Activated CD8-positive, alpha-beta memory T cell treated with anti-CD3 and anti-CD28 coated beads for 4 hours (primary cell): ENCODE results near the gene RSF1.

Experiments
- DNase-seq, 2 donors: peaks; one replicate each; pipeline ENCODE4 v3.0.0-alpha.2; 2020; ENCODE audit warnings: low read depth in 2 of 2

Gene RSF1

DNA sequence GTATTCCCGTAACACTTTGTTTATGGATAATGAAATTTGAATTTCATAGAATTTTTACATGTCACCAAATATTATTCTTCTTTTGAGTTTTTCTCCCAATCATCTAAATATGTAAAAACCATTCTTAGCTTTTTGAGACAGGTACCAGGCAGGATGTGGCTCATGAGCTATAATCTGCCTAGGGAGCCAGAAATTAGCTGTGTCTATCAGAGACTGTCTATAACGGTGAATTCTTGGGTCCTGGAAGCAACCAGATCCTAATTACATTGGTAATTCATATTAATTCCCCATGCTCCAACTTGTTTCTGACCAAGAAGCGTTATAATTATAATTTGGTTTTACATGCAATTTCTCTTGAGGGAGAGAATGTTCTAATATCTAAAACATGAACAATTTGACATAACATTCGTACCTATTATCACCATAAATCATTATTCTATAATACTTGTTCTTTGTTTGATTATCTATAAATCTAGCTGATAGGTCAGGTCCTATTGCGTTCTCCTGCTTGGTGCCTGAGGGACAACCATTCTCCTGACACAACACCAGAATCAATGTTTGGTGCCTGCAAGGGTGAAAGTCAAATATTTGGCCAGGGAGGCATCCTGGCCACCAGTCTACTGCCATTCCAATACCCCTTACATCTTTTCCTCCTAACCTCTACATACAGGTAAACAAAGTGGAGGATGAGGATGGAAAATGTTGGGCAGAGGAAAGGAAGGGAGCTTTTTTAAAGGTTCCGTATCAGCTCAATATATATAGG is 69.9 kb downstream of the RSF1 start:
- DNase-seq, result no peak

GRCh38 chr11:77749232-77749631 is 71.3 kb downstream of the RSF1 start:
- no peak for DNase-seq

GRCh38 chr11:77748266-77748665 is 72.3 kb downstream of the RSF1 start:
- DNase-seq, result no peak

- no peak for DNase-seq
Observed at GRCh38 chr11:77747381-77747969, 73.0 kb downstream of the RSF1 start.

- DNase-seq, result no peak
Observed at GRCh38 chr11:77736473-77736872, 84.0 kb downstream of the RSF1 start.

DNA sequence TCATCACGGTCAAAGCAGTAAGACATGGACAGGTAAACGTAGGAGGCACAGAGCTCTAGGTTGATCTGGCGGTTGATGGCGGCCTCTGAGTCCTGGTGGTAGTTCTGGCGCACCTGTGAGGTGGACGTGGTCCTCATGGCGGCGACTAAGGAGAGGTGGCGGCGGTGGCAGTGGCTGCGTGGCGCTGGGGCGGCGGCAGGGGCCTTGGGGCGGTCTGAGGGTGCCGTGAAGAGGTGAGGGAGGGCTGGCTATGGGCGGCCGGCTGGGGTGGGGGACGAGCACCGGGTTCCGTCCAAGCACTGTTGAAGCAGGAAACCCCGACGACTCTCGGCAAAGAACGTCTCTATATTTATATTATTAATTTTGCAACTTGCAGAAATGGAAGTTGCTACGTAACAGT is 85.6 kb downstream of the RSF1 start:
- no peak for DNase-seq

DNA sequence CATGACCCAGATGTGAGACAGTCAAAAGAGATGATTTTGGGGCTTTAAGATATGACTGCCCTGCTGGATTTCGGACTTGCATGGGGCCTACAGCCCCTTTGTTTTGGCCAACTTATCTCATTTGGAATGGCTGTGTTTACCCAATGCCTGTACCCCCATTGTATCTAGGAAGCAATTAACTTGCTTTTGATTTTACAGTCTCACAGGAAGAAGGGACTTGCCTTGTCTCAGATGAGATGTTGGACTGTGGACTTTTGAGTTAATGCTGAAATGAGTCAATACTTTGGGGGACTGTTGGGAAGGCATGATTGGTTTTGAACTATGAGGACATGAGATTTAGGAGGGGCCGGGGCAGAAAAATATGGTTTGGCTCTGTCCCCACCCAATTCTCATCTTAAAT is 88.4 kb downstream of the RSF1 start:
- no peak for DNase-seq

- DNase-seq, result no peak
Observed at GRCh38 chr11:77730789-77731188, 89.7 kb downstream of the RSF1 start.

DNA sequence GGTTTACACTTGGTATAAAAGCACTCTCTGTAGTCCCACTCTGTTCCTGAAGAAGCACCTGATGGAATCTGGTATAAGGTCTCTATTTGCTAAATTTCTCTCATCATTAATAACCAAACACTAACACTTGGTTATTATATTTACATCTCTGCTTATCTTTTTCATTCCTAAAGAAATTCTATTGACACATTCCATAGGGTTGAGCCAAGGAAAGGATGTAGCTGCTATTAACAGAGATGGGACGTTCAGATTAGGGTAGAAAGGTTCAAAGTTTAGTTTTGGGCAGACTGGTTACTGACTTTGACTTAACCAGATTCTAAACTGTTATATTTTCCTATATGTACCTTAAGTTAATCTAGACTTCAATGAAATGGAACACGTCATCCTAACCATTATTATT is 91.5 kb downstream of the RSF1 start:
- no peak for DNase-seq

DNA sequence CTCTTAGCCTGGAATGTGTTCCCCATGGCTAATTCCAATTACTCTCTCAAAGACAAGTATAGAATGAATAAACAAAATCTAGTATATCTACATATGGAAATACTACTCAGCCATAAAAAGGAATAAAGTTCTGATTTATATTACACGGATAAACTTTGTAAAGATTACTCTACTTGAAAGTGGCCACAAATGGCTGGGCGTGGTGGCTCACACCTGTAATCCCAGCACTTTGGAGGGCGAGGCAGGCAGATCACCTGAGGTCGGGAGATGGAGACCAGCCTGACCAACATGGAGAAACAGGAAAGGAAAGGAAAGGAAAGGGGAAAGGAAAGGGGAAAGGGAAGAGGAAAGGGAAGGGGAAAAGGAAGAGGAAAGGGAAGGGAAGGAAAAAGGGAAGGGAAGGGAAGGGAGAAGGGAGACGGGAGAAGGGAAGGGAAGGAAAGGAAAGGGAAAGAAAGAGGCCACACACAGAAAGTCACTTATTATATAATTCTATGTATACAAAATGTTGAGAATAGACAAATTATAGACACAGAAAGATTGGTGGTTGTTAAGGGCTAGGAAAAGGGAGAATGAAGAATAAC is 92.2 kb downstream of the RSF1 start:
- DNase-seq, result no peak

GRCh38 chr11:77726524-77726923 is 94.0 kb downstream of the RSF1 start:
- no peak for DNase-seq

GRCh38 chr11:77725433-77725832 is 95.1 kb downstream of the RSF1 start:
- no peak for DNase-seq

- no peak for DNase-seq
Observed at GRCh38 chr11:77724636-77725035, 95.9 kb downstream of the RSF1 start.

DNA sequence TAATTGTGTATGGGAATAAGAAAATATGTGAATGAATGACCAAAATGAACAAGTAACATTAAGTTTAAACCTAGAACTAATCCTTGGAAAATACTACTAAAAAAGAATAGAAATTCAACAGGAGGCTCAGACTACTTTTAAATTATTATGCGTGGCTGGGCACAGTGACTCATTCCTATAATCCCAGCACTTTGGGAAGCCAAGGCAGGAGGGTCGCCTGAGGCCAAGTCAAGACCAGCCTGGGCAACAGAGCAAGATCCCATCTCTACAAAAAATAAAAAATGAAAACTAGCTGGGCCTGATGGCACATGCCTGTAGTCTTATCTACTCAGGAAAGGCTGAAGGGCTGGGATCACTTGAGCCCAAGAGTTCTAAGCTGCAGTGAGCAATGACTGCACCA is 97.5 kb downstream of the RSF1 start:
- DNase-seq, result no peak

DNA sequence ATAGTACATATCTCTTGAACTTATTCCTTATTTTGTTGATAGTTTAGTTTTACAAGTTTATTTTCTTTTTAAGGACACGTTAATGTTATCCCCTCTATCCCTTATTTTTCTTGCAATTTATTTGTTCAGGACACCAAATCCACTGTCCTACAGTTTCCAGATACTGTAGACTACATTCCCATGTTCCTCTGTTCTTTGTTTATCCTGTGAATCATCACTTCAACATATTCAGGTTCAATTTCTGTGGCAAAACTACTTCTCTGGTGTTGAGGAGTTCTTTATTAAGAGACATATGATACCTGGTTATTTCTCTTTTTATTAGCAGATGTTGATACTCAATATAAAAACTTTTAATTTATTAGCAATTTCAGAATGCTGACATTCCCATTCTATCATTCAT is 110.2 kb downstream of the RSF1 start:
- DNase-seq, result no peak

- DNase-seq, result no peak
Observed at GRCh38 chr11:77705876-77706579, 114.5 kb downstream of the RSF1 start.

DNA sequence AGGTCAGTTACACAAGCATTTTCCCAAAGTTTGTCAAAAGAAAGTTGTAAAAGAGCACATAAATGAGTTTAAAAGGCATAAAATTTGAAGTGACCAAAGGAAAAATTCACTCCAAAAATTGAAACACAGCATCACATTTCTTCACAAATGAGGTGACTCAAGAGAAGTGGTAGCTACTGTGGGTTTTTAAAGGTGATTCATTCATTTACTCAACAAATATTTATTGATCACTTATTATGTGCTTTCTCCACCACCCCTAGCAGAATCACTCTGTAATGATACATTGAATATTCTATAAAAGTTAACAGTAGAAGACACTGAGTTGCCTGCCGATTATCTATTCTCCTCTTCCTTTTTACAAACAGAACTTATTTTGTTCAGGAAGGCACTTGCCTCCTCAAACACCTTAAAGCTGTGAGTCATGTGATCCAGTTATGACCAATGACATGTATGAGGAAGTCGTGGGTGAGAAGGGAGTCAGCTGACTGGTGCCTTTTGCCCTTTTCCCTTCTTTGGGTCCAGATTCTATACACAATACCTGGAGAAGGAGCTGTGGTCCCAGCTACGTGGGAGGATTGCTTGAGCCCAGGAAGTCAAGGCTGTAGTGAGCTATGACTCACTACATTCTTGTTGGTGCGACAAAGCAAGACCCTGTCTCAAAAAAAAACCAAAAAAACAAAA is 115.2 kb downstream of the RSF1 start:
- DNase-seq, result no peak

DNA sequence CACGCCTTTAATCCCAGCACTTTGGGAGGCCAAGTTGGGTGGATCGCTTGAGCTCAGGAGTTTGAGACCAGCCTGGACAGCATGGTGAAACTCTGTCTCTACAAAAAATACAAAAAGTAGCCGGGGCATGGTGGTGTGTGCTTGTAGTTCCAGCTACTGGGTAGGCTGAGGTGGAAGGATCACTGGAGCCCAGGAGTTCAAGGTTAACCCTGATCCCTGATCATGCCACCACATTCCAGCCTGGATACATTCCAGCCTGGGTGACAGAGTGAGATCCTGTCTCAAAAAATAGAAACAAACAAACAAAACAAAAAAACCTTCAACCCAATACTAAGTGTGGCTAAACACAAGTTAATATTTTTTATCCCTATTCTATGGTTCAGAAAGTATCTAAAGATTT is 116.5 kb downstream of the RSF1 start:
- no peak for DNase-seq

DNA sequence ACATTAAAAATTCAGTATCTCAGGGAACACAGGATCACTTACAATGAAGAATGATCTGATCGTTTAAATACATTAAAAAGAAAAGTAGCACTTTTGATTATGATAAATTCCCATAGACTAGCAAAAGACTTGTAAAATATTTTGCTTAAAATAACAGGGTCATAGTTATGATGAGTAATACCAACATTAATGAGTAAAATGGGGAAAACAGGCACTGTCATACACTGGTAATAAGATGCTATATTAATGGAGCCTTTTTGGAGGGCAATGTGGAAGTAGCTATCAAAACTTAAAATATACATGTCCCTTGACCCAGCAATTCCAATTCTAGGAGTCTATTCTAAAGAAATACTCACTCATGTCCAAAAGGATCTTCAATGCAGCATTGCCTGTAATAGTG is 121.1 kb downstream of the RSF1 start:
- no peak for DNase-seq

GRCh38 chr11:77698896-77699295 is 121.6 kb downstream of the RSF1 start:
- no peak for DNase-seq

DNA sequence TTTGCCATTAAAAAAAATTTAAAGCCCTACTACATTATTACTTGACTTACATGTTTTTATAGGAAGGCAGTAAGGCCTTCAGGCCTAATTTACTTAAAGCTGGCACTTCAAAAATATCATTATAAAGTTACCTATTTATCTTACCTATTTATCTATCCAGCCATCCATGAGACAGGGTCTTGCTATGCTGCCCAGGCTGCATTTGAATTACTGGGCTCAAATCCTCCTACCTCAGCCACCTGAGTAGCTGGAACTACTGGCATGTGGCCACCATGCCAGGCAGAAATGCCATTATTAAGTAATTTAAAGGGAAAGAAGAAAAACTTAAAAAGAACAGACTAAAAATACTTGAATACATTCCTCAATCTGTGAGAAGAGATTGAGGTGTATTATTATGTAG is 122.7 kb downstream of the RSF1 start:
- DNase-seq, result no peak

GRCh38 chr11:77695417-77695816 is 125.1 kb downstream of the RSF1 start:
- DNase-seq, result no peak
